Bronchial epithelial cell (primary cell): ENCODE measurements around the gene PTPRN2. TPM values are rescaled to one million over a fixed set of nuclear protein-coding genes. Genes with fewer than 3 reads are reported as not detected.

ENCODE experiments used
- DNase-seq: peaks from one replicate; pipeline ENCODE4 v3.0.0-alpha.2; 2010; ENCODE audit warnings: low read depth
- FAIRE-seq: peaks from 2 replicates; lab custom pipeline; 2011; peaks lifted over from hg19 to GRCh38; lab: Jason Lieb, UNC
- H3K27me3 ChIP-seq: 2 replicates; pipeline ENCODE4 v1.5.1; 2011; ENCODE audit warnings: low read length; ENCODE audit not compliant: control insufficient read depth, insufficient read depth
- H3K36me3 ChIP-seq: 2 replicates; pipeline ENCODE4 v1.5.1; 2011; ENCODE audit warnings: low read length; ENCODE audit not compliant: control insufficient read depth, insufficient read depth
- H3K4me3 ChIP-seq: 2 replicates; pipeline ENCODE4 v1.5.1; 2011; ENCODE audit warnings: mild to moderate bottlenecking, low read depth, low read length, control low read depth
- CTCF ChIP-seq: IDR thresholded peaks from 2 replicates; pipeline ENCODE4 v1.5.1; 2011; ENCODE audit warnings: mild to moderate bottlenecking, moderate library complexity, low read length, control low read depth, inconsistent platforms; ENCODE audit not compliant: insufficient read depth, severe bottlenecking
- total RNA-seq: library from RNA; depleted of rRNA; stranded (reverse); fragments of >200 nt; gene quantifications from 2 replicates; pipeline ENCODE4 v1.2.1, GENCODE V29; 2014

PTPRN2 gene
- total RNA-seq, 1 donor from 2014 or later = 1.1 TPM

- no peak for DNase-seq
- Histone ChIP-seq H3K36me3 (no peaks in the 10 kb centered on the region), H3K27me3 (no peaks in the 10 kb centered on the region), H3K4me3 (no peak overlapping the region)
- no peak for TF ChIP-seq CTCF
- FAIRE-seq = no peak
Observed at GRCh38 chr7:158067931-158068482, 519.6 kb downstream of the PTPRN2 start.

- DNase-seq = no peak
- TF ChIP-seq CTCF = no peak
- Histone ChIP-seq H3K27me3 (no peaks in the 10 kb centered on the region), H3K36me3 (no peaks in the 10 kb centered on the region), H3K4me3 (no peak overlapping the region)
- peak; percentile 28 for FAIRE-seq
Observed at GRCh38 chr7:158067219-158067930, 520.2 kb downstream of the PTPRN2 start.

GRCh38 chr7:158066085-158066484, 521.5 kb downstream of the PTPRN2 start:
- Histone ChIP-seq H3K4me3 (no peak overlapping the region), H3K36me3 (no peaks in the 10 kb centered on the region), H3K27me3 (no peaks in the 10 kb centered on the region)
- no peak for TF ChIP-seq CTCF
- DNase-seq (no peak), FAIRE-seq (no peak)

- Histone ChIP-seq H3K36me3 (no peaks in the 10 kb centered on the region), H3K4me3 (no peak overlapping the region), H3K27me3 (no peaks in the 10 kb centered on the region)
- FAIRE-seq = no peak
- no peak for DNase-seq
- no peak for TF ChIP-seq CTCF
Observed at GRCh38 chr7:158065340-158065739, 522.3 kb downstream of the PTPRN2 start.

GRCh38 chr7:158064631-158065030, 523.0 kb downstream of the PTPRN2 start:
- no peak for TF ChIP-seq CTCF
- no peaks in the 10 kb centered on the region for H3K36me3 ChIP-seq
- H3K4me3 ChIP-seq = no peak overlapping the region
- DNase-seq = no peak
- no peak for FAIRE-seq
- no peaks in the 10 kb centered on the region for H3K27me3 ChIP-seq
